ENCODE measurements around the gene CDC73.
"Not testable (repeated sequence)": the region's sequence is repeated elsewhere in the genome, so short reads cannot be mapped to it uniquely, and the experiment has no call there.

Gene CDC73

GRCh38 chr1:193113992-193114332 lies 7.9 kb upstream of the CDC73 start:
- Histone ChIP-seq H3K9ac (ENCODE audit: low read depth, low read length) (no peak overlapping the region), H3K4me1 (ENCODE audit: control insufficient read depth, insufficient read depth, low read length) (peaks cover 39% of the 10 kb centered on the region), H3K27me3 (ENCODE audit: control insufficient read depth, insufficient read depth, low read length) (no peaks in the 10 kb centered on the region), H3K4me3 (ENCODE audit: low read depth, low read length) (0 out of 2 replicates have a peak overlapping the region, but pooled peaks have one; percentile 4), H3K9me3 (ENCODE audit: control insufficient read depth, insufficient read depth, low read length) (no peaks in the 10 kb centered on the region), H3K36me3 (ENCODE audit: control insufficient read depth, insufficient read depth, low read length) (no peaks in the 10 kb centered on the region), H3K27ac (ENCODE audit: low read depth, low read length) (peak overlapping the region; percentile 55)

- H3K27me3 ChIP-seq (ENCODE audit: control insufficient read depth, insufficient read depth, low read length), result no peaks in the 10 kb centered on the region
- peaks cover 39% of the 10 kb centered on the region for H3K4me1 ChIP-seq (ENCODE audit: control insufficient read depth, insufficient read depth, low read length)
- H3K9ac ChIP-seq (ENCODE audit: low read depth, low read length), result no peak overlapping the region
- no peak overlapping the region for H3K4me3 ChIP-seq (ENCODE audit: low read depth, low read length)
- no peak overlapping the region for H3K27ac ChIP-seq (ENCODE audit: low read depth, low read length)
- H3K36me3 ChIP-seq (ENCODE audit: control insufficient read depth, insufficient read depth, low read length), result no peaks in the 10 kb centered on the region
- no peaks in the 10 kb centered on the region for H3K9me3 ChIP-seq (ENCODE audit: control insufficient read depth, insufficient read depth, low read length)
Measured at GRCh38 chr1:193114485-193115095, 7.2 kb upstream of the CDC73 start.

GRCh38 chr1:193115629-193116227 lies 6.1 kb upstream of the CDC73 start:
- no peak overlapping the region for H3K9ac ChIP-seq (ENCODE audit: low read depth, low read length)
- H3K27me3 ChIP-seq (ENCODE audit: control insufficient read depth, insufficient read depth, low read length), result 0 out of 2 replicates have a peak, but pooled peaks cover 5% of the 10 kb centered on the region
- H3K36me3 ChIP-seq (ENCODE audit: control insufficient read depth, insufficient read depth, low read length), result no peaks in the 10 kb centered on the region
- H3K9me3 ChIP-seq (ENCODE audit: control insufficient read depth, insufficient read depth, low read length), result no peaks in the 10 kb centered on the region
- H3K4me1 ChIP-seq (ENCODE audit: control insufficient read depth, insufficient read depth, low read length), result peaks cover 39% of the 10 kb centered on the region
- H3K27ac ChIP-seq (ENCODE audit: low read depth, low read length), result peak overlapping the region; percentile 78
- H3K4me3 ChIP-seq (ENCODE audit: low read depth, low read length), result no peak overlapping the region

- H3K36me3 ChIP-seq (ENCODE audit: control insufficient read depth, insufficient read depth, low read length); H3K4me3 ChIP-seq (ENCODE audit: low read depth, low read length); H3K9ac ChIP-seq (ENCODE audit: low read depth, low read length); H3K9me3 ChIP-seq (ENCODE audit: control insufficient read depth, insufficient read depth, low read length); H3K27ac ChIP-seq (ENCODE audit: low read depth, low read length); H3K27me3 ChIP-seq (ENCODE audit: control insufficient read depth, insufficient read depth, low read length): not testable (repeated sequence)
- H3K4me1 ChIP-seq (ENCODE audit: control insufficient read depth, insufficient read depth, low read length), result peaks cover 30% of the 10 kb centered on the region
Measured at GRCh38 chr1:193117167-193117566, 4.7 kb upstream of the CDC73 start.

GRCh38 chr1:193118194-193118593 lies 3.6 kb upstream of the CDC73 start:
- no peak overlapping the region for H3K27ac ChIP-seq (ENCODE audit: low read depth, low read length)
- H3K9ac ChIP-seq (ENCODE audit: low read depth, low read length), result no peak overlapping the region
- peaks cover 25% of the 10 kb centered on the region for H3K4me1 ChIP-seq (ENCODE audit: control insufficient read depth, insufficient read depth, low read length)
- H3K4me3 ChIP-seq (ENCODE audit: low read depth, low read length), result no peak overlapping the region
- H3K27me3 ChIP-seq (ENCODE audit: control insufficient read depth, insufficient read depth, low read length), result 0 out of 2 replicates have a peak, but pooled peaks cover 8% of the 10 kb centered on the region
- no peaks in the 10 kb centered on the region for H3K36me3 ChIP-seq (ENCODE audit: control insufficient read depth, insufficient read depth, low read length)
- H3K9me3 ChIP-seq (ENCODE audit: control insufficient read depth, insufficient read depth, low read length), result no peaks in the 10 kb centered on the region

- Histone ChIP-seq H3K9ac (ENCODE audit: low read depth, low read length) (no peak overlapping the region), H3K36me3 (ENCODE audit: control insufficient read depth, insufficient read depth, low read length) (no peaks in the 10 kb centered on the region), H3K4me1 (ENCODE audit: control insufficient read depth, insufficient read depth, low read length) (peaks cover 25% of the 10 kb centered on the region), H3K4me3 (ENCODE audit: low read depth, low read length) (no peak overlapping the region), H3K27ac (ENCODE audit: low read depth, low read length) (no peak overlapping the region), H3K27me3 (ENCODE audit: control insufficient read depth, insufficient read depth, low read length) (0 out of 2 replicates have a peak, but pooled peaks cover 8% of the 10 kb centered on the region), H3K9me3 (ENCODE audit: control insufficient read depth, insufficient read depth, low read length) (no peaks in the 10 kb centered on the region)
Measured at GRCh38 chr1:193118803-193119730, 2.8 kb upstream of the CDC73 start.

- peaks cover 16% of the 10 kb centered on the region; the same call in 1 of the 2 replicates for H3K4me1 ChIP-seq (ENCODE audit: control insufficient read depth, insufficient read depth, low read length)
- H3K36me3 ChIP-seq (ENCODE audit: control insufficient read depth, insufficient read depth, low read length), result peaks cover 14% of the 10 kb centered on the region
- H3K27me3 ChIP-seq (ENCODE audit: control insufficient read depth, insufficient read depth, low read length), result 0 out of 2 replicates have a peak, but pooled peaks cover 8% of the 10 kb centered on the region
- 0 out of 2 replicates have a peak overlapping the region, but pooled peaks have one; percentile 96 for H3K9ac ChIP-seq (ENCODE audit: low read depth, low read length)
- H3K27ac ChIP-seq (ENCODE audit: low read depth, low read length), result no peak overlapping the region
- H3K9me3 ChIP-seq (ENCODE audit: control insufficient read depth, insufficient read depth, low read length), result no peaks in the 10 kb centered on the region
- H3K4me3 ChIP-seq (ENCODE audit: low read depth, low read length), result peak overlapping the region; percentile 97
Measured at GRCh38 chr1:193120604-193121166, 1.1 kb upstream of the CDC73 start.

GRCh38 chr1:193123751-193124150 lies 1.9 kb downstream of the CDC73 start:
- Histone ChIP-seq H3K27ac (ENCODE audit: low read depth, low read length) (no peak overlapping the region), H3K9ac (ENCODE audit: low read depth, low read length) (no peak overlapping the region), H3K27me3 (ENCODE audit: control insufficient read depth, insufficient read depth, low read length) (0 out of 2 replicates have a peak, but pooled peaks cover 8% of the 10 kb centered on the region), H3K4me3 (ENCODE audit: low read depth, low read length) (peak overlapping the region; percentile 97), H3K9me3 (ENCODE audit: control insufficient read depth, insufficient read depth, low read length) (no peaks in the 10 kb centered on the region), H3K36me3 (ENCODE audit: control insufficient read depth, insufficient read depth, low read length) (peaks cover 38% of the 10 kb centered on the region), H3K4me1 (ENCODE audit: control insufficient read depth, insufficient read depth, low read length) (peaks cover 12% of the 10 kb centered on the region; the same call in 1 of the 2 replicates)

GRCh38 chr1:193125369-193125768 lies 3.5 kb downstream of the CDC73 start:
- H3K27ac ChIP-seq (ENCODE audit: low read depth, low read length), result no peak overlapping the region
- peaks cover 12% of the 10 kb centered on the region; the same call in 1 of the 2 replicates for H3K4me1 ChIP-seq (ENCODE audit: control insufficient read depth, insufficient read depth, low read length)
- 0 out of 2 replicates have a peak, but pooled peaks cover 6% of the 10 kb centered on the region for H3K27me3 ChIP-seq (ENCODE audit: control insufficient read depth, insufficient read depth, low read length)
- H3K9me3 ChIP-seq (ENCODE audit: control insufficient read depth, insufficient read depth, low read length), result no peaks in the 10 kb centered on the region
- no peak overlapping the region for H3K4me3 ChIP-seq (ENCODE audit: low read depth, low read length)
- H3K36me3 ChIP-seq (ENCODE audit: control insufficient read depth, insufficient read depth, low read length), result peaks cover 52% of the 10 kb centered on the region
- no peak overlapping the region for H3K9ac ChIP-seq (ENCODE audit: low read depth, low read length)

GRCh38 chr1:193131266-193131860 lies 9.5 kb downstream of the CDC73 start:
- Histone ChIP-seq H3K9me3 (ENCODE audit: control insufficient read depth, insufficient read depth, low read length) (no peaks in the 10 kb centered on the region), H3K4me3 (ENCODE audit: low read depth, low read length) (no peak overlapping the region), H3K4me1 (ENCODE audit: control insufficient read depth, insufficient read depth, low read length) (no peaks in the 10 kb centered on the region), H3K9ac (ENCODE audit: low read depth, low read length) (no peak overlapping the region), H3K36me3 (ENCODE audit: control insufficient read depth, insufficient read depth, low read length) (peaks cover 73% of the 10 kb centered on the region), H3K27ac (ENCODE audit: low read depth, low read length) (no peak overlapping the region), H3K27me3 (ENCODE audit: control insufficient read depth, insufficient read depth, low read length) (no peaks in the 10 kb centered on the region)

All from HUES48 (cell line).